Left ventricle myocardium inferior (tissue), 1 donor: ENCODE data around the gene TMOD4. TPM values are rescaled to one million over a fixed set of nuclear protein-coding genes. Genes with fewer than 3 reads are reported as not detected.

ENCODE experiments used
- DNase-seq: peaks from one replicate; pipeline ENCODE4 v3.0.0-alpha.2; 2020
- H3K27ac ChIP-seq: fragments of 200-600 bp; replicated peaks from 2 replicates; pipeline ENCODE4 v1.8.0; 2021
- H3K27me3 ChIP-seq: fragments of 200-600 bp; 2 replicates; pipeline ENCODE4 v1.8.0; 2021; ENCODE audit warnings: low read depth
- H3K36me3 ChIP-seq: fragments of 200-600 bp; 2 replicates; pipeline ENCODE4 v1.8.0; 2021
- H3K4me1 ChIP-seq: fragments of 200-600 bp; 2 replicates; pipeline ENCODE4 v1.8.0; 2021
- H3K4me3 ChIP-seq: fragments of 200-600 bp; 2 replicates; pipeline ENCODE4 v1.8.0; 2021; ENCODE audit warnings: mild to moderate bottlenecking, moderate library complexity
- H3K9me3 ChIP-seq: fragments of 200-600 bp; replicated peaks from 2 replicates; pipeline ENCODE4 v1.8.0; 2021
- intact Hi-C: fragments of 100-400 bp; cut with micrococcal nuclease; formaldehyde crosslinking; loops from one replicate; pipeline ENCODE4 v1.11.0; 2022
- long read RNA-seq: library from polyadenylated mRNA; unstranded; transcript quantifications from one replicate; pipeline ENCODE4 v2.0.0, GENCODE V29; 2021
- total RNA-seq: library from RNA; stranded (reverse); fragmentation: NEBNext Ultra II Directional; extraction: Animal tissue kit (Norgen Biotek cat#: 25700); gene quantifications from one replicate; pipeline ENCODE4 v1.2.1, GENCODE V29; 2021
- TF ChIP-seq, protein P1 (sequence below): fragments of 200-600 bp; IDR thresholded peaks from 2 replicates; pipeline ENCODE4 v1.8.0; 2021; ENCODE audit warnings: antibody characterized with exemption, mild to moderate bottlenecking, borderline replicate concordance
- donor health status: DM: no; HTN: yes; CAD: no; lungs with severe emphysema.

Gene TMOD4
- total RNA-seq: not detected
- long read RNA-seq: 0 reads

DNA sequence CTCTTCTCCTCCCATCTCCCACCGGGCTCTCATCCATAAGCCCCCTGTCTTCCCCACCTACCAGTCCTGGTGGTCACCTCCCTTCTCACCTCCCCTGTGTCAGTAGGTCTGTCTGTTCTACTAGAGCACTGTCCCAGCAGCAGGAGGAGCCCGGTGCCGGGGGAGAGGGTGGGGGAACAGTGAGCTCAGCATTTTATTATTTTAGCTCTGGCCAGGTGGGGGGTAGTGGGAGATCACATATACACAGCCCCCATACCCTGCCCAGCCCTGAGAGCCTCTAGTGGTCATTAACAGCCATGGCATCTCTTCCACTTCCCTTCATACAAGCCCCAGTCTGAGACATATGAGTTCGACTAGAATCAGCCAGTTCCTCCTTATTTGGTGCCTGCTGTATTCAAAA, at the start of gene TMOD4:
Gene TMOD4, minus strand, starts transcription at position 119 of the 400 bp plus-strand sequence. CDS start 1,106 bp downstream, outside the sequence.
- no peaks in the 10 kb centered on the region for H3K27me3 ChIP-seq
- H3K27ac ChIP-seq: no peak within 1 kb of the TSS
- DNase-seq: no peak
- H3K4me3 ChIP-seq: no peak within 1 kb of the TSS
- no peaks in the 10 kb centered on the region for H3K9me3 ChIP-seq
- TF ChIP-seq, protein P1, sequence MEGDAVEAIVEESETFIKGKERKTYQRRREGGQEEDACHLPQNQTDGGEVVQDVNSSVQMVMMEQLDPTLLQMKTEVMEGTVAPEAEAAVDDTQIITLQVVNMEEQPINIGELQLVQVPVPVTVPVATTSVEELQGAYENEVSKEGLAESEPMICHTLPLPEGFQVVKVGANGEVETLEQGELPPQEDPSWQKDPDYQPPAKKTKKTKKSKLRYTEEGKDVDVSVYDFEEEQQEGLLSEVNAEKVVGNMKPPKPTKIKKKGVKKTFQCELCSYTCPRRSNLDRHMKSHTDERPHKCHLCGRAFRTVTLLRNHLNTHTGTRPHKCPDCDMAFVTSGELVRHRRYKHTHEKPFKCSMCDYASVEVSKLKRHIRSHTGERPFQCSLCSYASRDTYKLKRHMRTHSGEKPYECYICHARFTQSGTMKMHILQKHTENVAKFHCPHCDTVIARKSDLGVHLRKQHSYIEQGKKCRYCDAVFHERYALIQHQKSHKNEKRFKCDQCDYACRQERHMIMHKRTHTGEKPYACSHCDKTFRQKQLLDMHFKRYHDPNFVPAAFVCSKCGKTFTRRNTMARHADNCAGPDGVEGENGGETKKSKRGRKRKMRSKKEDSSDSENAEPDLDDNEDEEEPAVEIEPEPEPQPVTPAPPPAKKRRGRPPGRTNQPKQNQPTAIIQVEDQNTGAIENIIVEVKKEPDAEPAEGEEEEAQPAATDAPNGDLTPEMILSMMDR: peak; percentile 55
- intact Hi-C loops: no loop called here
- peaks cover 74% of the 10 kb centered on the region for H3K36me3 ChIP-seq
- peaks cover 15% of the 10 kb centered on the region for H3K4me1 ChIP-seq

DNA sequence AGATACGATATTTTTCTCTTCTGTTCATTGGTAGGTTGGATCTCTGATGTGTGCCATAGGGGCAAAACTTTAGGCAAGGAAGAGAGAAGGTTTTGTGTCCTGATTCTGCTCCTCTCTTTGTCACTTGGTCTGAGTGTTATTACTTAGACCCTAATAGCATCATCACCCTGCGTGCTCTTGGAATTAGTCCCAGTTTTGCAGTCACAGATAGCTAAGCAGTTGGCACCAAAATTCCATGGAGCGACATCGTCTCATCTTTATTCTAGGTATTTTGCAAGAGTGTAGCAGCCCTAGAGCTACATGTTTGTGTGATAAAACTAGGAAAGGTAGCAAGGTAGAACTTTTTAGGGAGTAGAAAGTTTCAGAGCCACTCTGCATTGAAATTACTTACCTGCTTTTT, 46.3 kb upstream of the TMOD4 start:
- Histone ChIP-seq H3K36me3 (peaks cover 34% of the 10 kb centered on the region), H3K27ac (peak overlapping the region; percentile 7), H3K4me3 (no peak overlapping the region), H3K4me1 (peaks cover 26% of the 10 kb centered on the region), H3K27me3 (no peaks in the 10 kb centered on the region), H3K9me3 (no peaks in the 10 kb centered on the region)
- TF ChIP-seq, protein P1: no peak
- DNase-seq: no peak
- intact Hi-C loops: no loop called here

DNA sequence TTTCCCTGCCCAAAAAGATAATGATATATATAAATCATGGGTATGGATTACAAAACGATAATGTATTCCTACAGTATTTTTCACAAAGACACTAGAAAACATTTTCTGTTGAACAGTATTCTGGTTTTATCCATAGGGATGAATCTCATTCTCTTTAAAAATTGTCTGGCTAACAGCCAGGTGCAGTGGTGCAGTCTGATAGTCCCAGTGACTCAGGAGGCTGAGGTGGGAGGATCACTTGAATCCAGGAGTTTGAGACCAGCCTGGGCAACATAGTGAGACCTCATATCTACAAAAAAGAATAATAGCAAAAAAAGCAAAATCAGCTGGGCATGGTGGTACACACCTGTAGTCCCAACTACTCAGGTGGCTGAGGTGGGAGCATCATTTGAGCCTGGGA, 45.8 kb upstream of the TMOD4 start:
- DNase-seq: no peak

DNA sequence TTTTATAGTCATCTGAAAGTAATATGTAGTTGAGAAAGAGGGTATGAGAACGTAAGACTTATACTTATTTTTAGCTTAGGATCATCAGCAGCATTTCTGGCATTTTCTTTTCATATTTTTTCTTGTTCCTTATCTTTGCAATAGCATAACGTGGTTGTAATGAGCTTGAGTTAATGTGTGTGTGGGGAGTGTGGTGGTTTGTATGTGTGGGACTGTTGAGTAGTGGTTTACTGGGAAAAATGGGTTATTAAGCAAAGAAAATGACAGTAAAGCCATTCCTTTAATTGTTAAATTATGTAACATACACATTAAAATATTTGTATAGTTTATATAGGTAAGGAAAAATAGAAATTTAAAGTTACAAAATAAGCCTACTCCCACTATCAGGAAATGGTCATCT, 37.8 kb upstream of the TMOD4 start:
- Histone ChIP-seq H3K4me3 (no peak overlapping the region), H3K27ac (no peak overlapping the region), H3K27me3 (no peaks in the 10 kb centered on the region), H3K9me3 (no peaks in the 10 kb centered on the region), H3K36me3 (peaks cover 31% of the 10 kb centered on the region), H3K4me1 (peaks cover 38% of the 10 kb centered on the region)
- TF ChIP-seq, protein P1: no peak
- intact Hi-C loops: loop anchor here (5.0 kb wide), 1 partner anchor 34 kb away; no protein-coding TSS in a partner anchor
- no peak for DNase-seq

More for the DNA sequence above, 45.8 kb upstream of the TMOD4 start:
- peaks cover 31% of the 10 kb centered on the region for H3K36me3 ChIP-seq
- intact Hi-C loops: no loop called here
- peaks cover 31% of the 10 kb centered on the region for H3K4me1 ChIP-seq
- TF ChIP-seq, protein P1: no peak
- H3K4me3 ChIP-seq: no peak overlapping the region
- peak overlapping the region; percentile 7 for H3K27ac ChIP-seq
- H3K27me3 ChIP-seq: no peaks in the 10 kb centered on the region
- H3K9me3 ChIP-seq: no peaks in the 10 kb centered on the region

DNA sequence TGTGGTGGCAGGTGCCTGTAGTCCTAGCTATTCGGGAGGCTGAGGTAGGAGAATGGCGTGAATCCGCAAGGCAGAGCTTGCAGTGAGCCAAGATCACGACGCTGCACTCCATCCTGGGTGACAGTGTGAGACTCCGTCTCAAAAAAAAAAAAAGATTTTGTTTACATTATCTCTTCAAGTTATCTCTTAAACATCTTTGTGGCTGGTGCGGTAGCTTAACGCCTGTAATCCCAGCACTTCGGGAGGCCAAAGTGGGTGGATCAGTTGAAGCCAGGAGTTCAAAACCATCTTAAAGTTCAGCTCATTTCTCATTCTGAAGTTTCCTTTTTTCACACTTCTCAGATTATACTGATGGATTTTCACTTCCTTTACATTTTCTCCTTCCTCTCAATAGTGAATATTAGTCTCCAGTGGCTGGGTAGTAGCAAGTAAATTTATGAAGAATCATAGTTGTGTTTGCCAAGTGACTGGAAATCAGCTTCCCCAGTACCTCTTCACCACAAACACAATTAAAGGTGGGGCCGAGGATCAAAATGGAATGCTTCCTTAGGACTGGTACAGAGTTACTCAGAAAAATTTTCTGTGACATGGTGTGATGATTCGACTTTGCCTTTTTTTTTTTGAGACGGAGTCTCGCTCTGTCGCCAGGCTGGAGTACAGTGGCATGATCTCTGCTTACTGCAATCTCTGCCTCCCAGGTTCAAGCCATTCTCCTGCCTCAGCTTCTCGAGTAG, 36.4 kb upstream of the TMOD4 start:
- Histone ChIP-seq H3K27me3 (no peaks in the 10 kb centered on the region), H3K27ac (no peak overlapping the region), H3K9me3 (no peaks in the 10 kb centered on the region), H3K4me1 (peaks cover 37% of the 10 kb centered on the region), H3K4me3 (no peak overlapping the region), H3K36me3 (peaks cover 43% of the 10 kb centered on the region)
- intact Hi-C loops: loop anchor here (5.0 kb wide), 1 partner anchor 35 kb away; no protein-coding TSS in a partner anchor
- DNase-seq: no peak
- TF ChIP-seq, protein P1: no peak
